GM21515 (cell line): Measurements from ENCODE around the gene NOBOX.
"Not testable (repeated sequence)": the region's sequence is repeated elsewhere in the genome, so short reads cannot be mapped to it uniquely, and the experiment has no call there.

Source experiments
- ATAC-seq: cut with Tn5 transposase; IDR thresholded peaks from one replicate; pipeline ENCODE4 v1.9.1; 2021; ENCODE audit not compliant: unreplicated experiment

Gene NOBOX

GRCh38 chr7:144391823-144392255 lies 11.7 kb downstream of the NOBOX start:
- ATAC-seq = peak; percentile 87

DNA sequence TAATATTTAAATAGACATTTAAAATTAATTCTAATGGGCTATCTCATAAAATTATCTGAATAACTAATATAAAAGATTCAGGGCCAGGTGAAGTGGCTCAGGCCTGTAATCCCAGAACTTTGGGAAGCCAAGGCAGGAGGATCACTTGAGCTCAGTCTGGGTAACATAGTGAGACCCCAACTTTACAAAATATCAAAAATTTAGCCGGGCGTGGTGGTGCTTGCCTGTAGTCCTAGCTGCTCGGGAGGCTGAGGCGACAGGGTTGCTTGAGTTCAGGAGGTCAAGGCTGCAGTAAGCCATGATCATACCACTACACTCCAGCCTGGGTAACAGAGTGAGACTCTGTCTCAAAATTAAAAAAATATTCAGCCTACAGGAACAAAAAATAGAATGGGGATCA lies 12.5 kb downstream of the NOBOX start:
- ATAC-seq = no peak

- no peak for ATAC-seq
Observed at GRCh38 chr7:144390481-144390880, 13.0 kb downstream of the NOBOX start.

DNA sequence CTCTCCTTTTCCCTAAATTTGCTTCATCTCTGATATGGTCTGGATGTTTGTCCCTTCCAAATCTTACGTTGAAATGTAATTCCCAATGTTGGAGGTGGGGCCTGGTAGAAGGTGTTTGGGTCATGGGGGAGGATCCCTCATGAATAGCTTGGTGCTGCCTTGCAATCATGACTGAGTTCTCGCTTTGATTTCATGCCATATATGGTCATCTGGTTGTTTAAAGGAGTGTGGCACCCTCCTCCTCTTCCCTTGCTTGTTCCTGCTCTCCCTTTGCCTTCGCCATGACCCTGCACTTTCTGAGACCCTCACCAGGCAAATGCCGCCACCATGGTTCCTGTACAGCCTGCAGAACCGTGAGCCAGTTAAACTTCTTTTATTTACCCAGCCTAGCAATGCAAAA lies 14.5 kb downstream of the NOBOX start:
- no peak for ATAC-seq

DNA sequence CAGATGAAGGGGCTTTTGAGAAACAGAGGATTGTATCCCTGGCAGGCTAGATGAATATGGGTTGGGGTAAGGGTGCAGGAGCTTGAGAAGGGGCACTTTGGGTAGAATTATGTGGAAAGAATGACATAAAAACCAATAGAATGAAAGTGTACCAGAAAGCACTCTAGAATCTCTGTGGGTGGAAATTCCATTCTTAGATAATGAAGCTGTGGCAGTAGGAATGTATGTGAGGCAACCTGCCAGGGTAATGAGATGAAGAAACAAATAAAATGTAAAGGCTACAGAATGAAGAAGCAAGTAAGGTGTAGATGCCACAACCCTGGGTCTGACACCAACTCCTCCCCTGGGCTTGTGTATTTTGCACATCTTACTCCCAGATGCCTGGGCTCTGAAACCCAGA lies 16.8 kb downstream of the NOBOX start:
- no peak for ATAC-seq

- no peak for ATAC-seq
Observed at GRCh38 chr7:144384555-144385245, 18.8 kb downstream of the NOBOX start.

GRCh38 chr7:144384071-144384470 lies 19.4 kb downstream of the NOBOX start:
- peak; percentile 56 for ATAC-seq

- no peak for ATAC-seq
Observed at GRCh38 chr7:144379776-144380384, 23.6 kb downstream of the NOBOX start.

DNA sequence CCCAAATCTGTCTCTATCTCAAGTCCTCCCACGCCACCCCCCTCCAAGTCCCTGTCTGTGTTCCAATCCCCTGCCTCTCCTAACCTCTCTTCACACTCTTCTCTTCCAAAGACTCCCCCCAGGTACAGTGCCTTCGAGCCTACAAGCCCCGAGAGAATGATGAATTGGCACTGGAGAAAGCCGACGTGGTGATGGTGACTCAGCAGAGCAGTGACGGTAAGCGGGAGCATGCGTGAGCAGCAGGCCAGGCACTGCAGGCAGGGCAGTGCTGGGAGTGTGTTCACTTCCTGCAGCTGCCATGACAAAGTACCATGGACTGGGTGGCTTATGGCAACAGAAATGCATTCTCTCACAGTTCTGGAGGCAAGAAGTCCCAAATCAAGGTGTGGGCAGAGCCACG lies 24.8 kb downstream of the NOBOX start:
- ATAC-seq = no peak

- ATAC-seq = not testable (repeated sequence)
Observed at GRCh38 chr7:144369221-144369620, 34.3 kb downstream of the NOBOX start.

DNA sequence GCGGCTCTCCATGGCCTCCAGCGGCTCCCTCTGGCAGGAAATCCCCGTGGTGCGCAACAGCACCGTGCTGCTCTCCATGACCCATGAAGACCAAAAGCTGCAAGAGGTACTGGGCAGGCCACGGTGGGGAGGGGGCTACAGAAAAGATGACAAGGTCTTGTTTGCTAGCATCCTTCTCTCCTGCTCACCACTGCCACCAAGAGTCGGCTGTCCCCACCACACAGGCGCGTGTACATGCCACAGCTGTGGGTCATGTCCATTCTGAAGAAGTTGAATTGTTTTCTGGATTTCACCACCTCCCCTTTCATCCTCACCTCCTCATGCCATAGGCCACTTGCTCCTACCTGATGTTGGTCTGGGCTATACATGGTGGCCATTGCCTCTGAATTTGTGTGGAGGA lies 36.2 kb downstream of the NOBOX start:
- ATAC-seq = not testable (repeated sequence)

DNA sequence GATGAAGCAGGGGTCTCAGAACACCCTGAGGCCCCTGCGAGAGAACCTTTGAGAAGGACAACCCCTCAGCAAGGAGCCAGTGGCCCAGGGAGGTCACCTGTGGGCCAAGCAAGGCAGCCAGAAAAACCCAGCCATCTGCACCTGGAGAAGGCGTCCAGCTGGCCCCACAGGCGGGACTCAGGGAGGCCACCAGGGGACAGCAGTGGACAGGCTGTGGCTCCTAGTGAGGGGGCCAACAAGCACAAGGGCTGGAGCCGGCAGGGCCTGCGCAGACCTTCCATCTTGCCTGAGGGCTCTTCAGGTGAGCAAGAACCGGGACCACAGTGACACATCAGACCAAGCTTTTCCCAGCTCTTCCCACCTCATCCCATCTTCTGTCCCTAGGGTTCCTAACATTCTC lies 38.0 kb downstream of the NOBOX start:
- ATAC-seq = not testable (repeated sequence)

DNA sequence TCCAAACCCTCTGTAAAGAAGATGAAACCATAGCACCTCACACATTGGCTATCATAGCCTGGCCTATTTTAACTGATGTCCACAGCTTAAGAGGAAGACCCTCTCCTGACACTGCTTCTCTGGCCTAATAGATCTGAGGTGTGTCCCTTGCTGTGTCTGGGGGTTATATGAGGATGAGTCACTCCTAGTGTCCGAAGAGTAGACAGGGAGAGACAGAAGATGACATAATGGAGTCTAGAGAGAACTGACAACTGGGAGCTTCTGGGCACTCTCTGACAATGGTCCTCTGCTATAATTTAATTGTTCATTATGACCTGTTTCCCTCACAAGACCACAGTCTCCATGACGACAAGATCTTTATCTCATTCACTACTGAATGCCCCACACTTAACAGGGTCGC lies 41.4 kb downstream of the NOBOX start:
- not testable (repeated sequence) for ATAC-seq

GRCh38 chr7:144356860-144357259 lies 46.6 kb downstream of the NOBOX start:
- ATAC-seq = not testable (repeated sequence)

DNA sequence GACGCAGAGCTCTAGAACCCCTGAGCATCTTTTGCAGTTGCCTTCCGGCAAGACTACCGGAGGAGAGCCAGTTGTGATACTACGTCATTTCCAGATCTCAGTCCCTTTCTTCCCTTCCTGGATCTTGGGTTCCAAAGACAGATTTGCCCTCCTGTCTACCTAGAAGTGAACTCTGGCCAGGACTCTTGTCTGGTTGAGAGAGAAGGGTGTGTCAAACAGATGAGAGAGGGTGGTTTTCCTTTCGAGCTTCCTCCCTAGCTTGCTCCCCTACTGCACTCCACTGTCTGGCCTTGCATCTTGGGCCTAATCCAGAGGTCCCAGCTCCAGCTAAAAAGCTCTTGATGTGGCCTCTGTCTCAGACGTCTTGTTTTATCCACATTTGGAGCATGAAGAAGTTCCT lies 47.3 kb downstream of the NOBOX start:
- ATAC-seq = not testable (repeated sequence)

DNA sequence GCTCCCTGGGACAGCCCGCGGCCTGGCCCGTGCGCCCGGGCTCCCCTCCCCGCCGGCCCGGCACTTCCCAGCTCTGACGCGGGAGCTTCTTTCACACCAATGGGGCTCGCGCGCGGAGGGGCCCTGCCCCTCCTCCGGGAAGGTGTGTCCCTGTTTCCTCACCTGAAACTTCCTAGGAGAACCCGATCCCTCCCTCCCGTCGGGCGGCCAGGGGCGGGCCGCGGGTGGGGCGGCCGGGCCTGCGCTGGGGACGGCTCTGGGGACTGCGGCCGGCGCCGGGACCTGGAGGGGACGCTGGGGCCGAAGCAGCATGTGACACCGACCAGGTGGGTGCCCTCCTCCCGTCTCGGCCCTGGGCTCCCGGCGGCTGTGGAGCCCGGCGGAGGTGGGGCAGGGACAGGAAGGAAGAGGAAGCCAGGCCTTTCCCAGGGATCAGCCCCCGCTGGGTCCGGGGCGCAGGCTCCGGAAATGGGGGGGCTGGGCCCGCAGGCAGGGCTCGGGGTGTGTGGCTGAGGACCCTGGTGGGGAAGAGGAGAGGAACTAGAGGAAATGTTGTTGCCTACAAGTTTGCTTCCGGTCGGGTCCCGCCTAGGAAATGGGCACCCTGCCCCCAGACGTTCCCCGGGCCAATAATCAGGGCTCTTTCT lies 48.2 kb downstream of the NOBOX start, which contains the start of gene ARHGEF5:
Gene ARHGEF5, plus strand, starts transcription at position 227 of the 647 bp plus-strand sequence. CDS start 7,268 bp downstream, outside the sequence.
- peak; percentile 66 for ATAC-seq

GRCh38 chr7:144351667-144352066 lies 51.8 kb downstream of the NOBOX start:
- ATAC-seq = not testable (repeated sequence)

- peak; percentile 25 for ATAC-seq
Observed at GRCh38 chr7:144348625-144349024, 54.9 kb downstream of the NOBOX start.
